Measurements from ENCODE around the gene KCND3. TPM values are rescaled to one million over a fixed set of nuclear protein-coding genes. Genes with fewer than 3 reads are reported as not detected.

Gene KCND3
- total and polyA plus RNA-seq, 12 donors: 0.39 to 6.7 (median 3.1) TPM

DNA sequence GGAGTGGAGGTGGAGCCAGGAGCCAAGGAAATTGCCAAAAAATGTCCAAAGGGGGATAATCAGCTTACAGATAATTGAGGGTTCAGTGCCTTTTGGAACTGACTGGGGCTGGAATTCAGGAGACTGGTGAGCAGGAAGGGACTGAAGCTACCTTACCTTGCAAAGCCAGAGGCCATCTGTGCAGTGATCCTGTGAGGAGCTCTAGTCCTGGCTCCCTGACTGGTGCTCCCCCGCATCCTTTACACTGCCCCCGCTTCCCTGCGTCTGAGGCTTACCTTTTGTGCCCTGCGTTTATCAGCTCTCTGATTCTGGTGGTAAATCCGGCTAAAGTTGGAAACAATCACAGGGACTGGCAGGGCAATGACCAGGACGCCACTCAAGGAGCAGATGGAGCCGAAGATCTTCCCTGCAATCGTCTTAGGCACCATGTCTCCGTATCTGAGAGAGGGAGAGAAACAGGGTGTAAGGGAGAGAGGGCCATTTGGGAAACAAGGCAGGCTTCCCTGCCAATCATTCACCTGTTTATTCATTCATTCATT lies 202.7 kb downstream of the KCND3 start:
- Histone ChIP-seq H3K4me3 (no peak overlapping the region), H3K4me1 (replicated peaks in 1 of 2) (no peaks in the 10 kb centered on the region), H3K27me3 (no peaks in the 10 kb centered on the region), H3K9me3 (replicated peaks in 1 of 3) (no peaks in the 10 kb centered on the region), H3K27ac (no peak overlapping the region), H3K36me3 (replicated peaks in 1 of 2) (no peaks in the 10 kb centered on the region)
- DNase-seq: no peak
- intact Hi-C loops (cut with DNase I): no loop called here
- TF ChIP-seq, protein P1, sequence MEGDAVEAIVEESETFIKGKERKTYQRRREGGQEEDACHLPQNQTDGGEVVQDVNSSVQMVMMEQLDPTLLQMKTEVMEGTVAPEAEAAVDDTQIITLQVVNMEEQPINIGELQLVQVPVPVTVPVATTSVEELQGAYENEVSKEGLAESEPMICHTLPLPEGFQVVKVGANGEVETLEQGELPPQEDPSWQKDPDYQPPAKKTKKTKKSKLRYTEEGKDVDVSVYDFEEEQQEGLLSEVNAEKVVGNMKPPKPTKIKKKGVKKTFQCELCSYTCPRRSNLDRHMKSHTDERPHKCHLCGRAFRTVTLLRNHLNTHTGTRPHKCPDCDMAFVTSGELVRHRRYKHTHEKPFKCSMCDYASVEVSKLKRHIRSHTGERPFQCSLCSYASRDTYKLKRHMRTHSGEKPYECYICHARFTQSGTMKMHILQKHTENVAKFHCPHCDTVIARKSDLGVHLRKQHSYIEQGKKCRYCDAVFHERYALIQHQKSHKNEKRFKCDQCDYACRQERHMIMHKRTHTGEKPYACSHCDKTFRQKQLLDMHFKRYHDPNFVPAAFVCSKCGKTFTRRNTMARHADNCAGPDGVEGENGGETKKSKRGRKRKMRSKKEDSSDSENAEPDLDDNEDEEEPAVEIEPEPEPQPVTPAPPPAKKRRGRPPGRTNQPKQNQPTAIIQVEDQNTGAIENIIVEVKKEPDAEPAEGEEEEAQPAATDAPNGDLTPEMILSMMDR (IDR thresholded peaks at IDR 0.05): no peak
- no peak for TF ChIP-seq POLR2A (IDR thresholded peaks at IDR 0.05)
- 88 to 95% (median 91%) methylated on average over 9 of the region's 9 CpGs for WGBS, 4 donors

DNA sequence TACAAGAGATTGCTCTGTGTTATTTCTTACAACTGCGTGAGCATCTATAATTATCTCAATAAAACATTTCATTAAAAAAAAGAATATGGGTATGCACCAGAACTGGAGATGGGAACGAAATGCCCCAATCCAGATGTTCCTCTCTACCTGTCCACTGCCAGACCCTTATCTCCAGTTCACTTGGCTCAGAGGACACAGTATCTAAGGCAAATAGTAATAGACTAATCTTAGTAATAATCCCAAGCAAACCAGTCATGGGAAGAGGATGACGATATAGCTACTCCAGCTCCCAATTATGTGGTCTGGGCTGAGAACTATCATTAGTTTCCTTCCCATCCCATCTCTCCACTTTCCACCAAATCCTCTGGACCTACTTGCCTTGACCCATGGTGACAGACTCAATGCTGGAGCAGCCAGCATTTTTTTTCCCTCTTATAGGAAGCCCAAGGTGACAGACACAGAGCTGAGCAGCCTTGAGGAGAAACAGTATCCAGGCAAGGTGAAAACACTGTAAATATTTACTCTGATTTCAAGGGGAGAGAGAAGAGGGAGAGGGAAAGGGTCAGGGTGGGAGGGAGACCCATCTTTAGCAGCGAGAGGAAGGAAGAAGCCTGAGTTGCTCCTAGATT lies 205.1 kb downstream of the KCND3 start:
- Histone ChIP-seq H3K36me3 (replicated peaks in 1 of 2) (no peaks in the 10 kb centered on the region), H3K27me3 (no peaks in the 10 kb centered on the region), H3K27ac (no peak overlapping the region), H3K9me3 (replicated peaks in 1 of 3) (no peaks in the 10 kb centered on the region), H3K4me3 (no peak overlapping the region), H3K4me1 (replicated peaks in 1 of 2) (no peaks in the 10 kb centered on the region)
- intact Hi-C loops (cut with DNase I): no loop called here
- TF ChIP-seq, protein P1 (IDR thresholded peaks at IDR 0.05): no peak
- TF ChIP-seq POLR2A (IDR thresholded peaks at IDR 0.05): no peak
- WGBS, 4 donors: 81 to 90% (median 87%) methylated on average over 4 of the region's 4 CpGs
- DNase-seq: no peak

GRCh38 chr1:111779546-111779945 lies 209.9 kb downstream of the KCND3 start:
- 80 to 94% (median 84%) methylated on average over 2 of the region's 2 CpGs for WGBS, 4 donors
- H3K27me3 ChIP-seq: no peaks in the 10 kb centered on the region
- TF ChIP-seq POLR2A (IDR thresholded peaks at IDR 0.05): no peak
- TF ChIP-seq, protein P1 (IDR thresholded peaks at IDR 0.05): no peak
- intact Hi-C loops (cut with DNase I): no loop called here
- no peaks in the 10 kb centered on the region for H3K36me3 ChIP-seq (replicated peaks in 1 of 2)
- H3K4me1 ChIP-seq (replicated peaks in 1 of 2): no peaks in the 10 kb centered on the region
- no peaks in the 10 kb centered on the region for H3K9me3 ChIP-seq (replicated peaks in 1 of 3)
- H3K27ac ChIP-seq: no peak overlapping the region
- no peak overlapping the region for H3K4me3 ChIP-seq
- no peak for DNase-seq

DNA sequence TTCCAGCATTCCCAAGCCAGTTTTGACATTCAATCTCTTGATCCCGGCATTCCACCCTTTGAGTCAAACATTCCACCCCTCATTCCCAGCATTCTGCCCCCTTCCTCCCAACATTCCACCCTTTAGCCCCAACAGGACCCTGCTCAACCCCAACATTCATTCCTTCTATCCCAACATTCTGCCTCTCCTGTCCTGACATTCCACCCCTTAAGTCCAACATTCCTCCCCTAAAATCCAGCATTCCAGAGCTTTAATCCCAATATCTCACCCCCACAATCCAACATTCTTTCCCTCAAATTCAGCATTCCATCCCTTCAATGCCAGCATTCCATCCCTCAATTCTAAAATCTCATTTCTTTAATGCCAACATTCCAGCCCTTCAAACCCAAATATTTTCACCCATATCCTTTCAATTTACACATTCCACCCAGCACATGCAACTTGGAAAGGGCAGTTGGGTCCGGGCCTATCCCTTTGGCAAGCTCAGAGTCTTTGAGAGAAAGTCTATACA lies 210.9 kb downstream of the KCND3 start:
- Histone ChIP-seq H3K36me3 (replicated peaks in 1 of 2) (no peaks in the 10 kb centered on the region), H3K4me3 (no peak overlapping the region), H3K27ac (no peak overlapping the region), H3K4me1 (replicated peaks in 1 of 2) (no peaks in the 10 kb centered on the region), H3K9me3 (replicated peaks in 1 of 3) (no peaks in the 10 kb centered on the region), H3K27me3 (no peaks in the 10 kb centered on the region)
- no peak for TF ChIP-seq POLR2A (IDR thresholded peaks at IDR 0.05)
- TF ChIP-seq, protein P1 (IDR thresholded peaks at IDR 0.05): no peak
- 77 to 87% (median 82%) methylated on average over 2 of the region's 2 CpGs for WGBS, 4 donors
- intact Hi-C loops (cut with DNase I): no loop called here
- no peak for DNase-seq
